ENCODE measurements around the gene PIGO.

PIGO gene

GRCh38 chr9:35110327-35110761 lies 14.0 kb upstream of the PIGO start:
- TF ChIP-seq EZH2 (optimal IDR thresholded peaks at IDR 0.05; ENCODE audit: low read depth, low read length) (no peak), CTCF (IDR thresholded peaks at IDR 0.05; ENCODE audit: low read length) (no peak), EZH2phosphoT487 (IDR thresholded peaks at IDR 0.05; ENCODE audit: low read length) (no peak)
- Histone ChIP-seq H3K4me2 (ENCODE audit: low read depth, low read length) (no peak overlapping the region), H3K27ac (ENCODE audit: low read length) (no peak overlapping the region), H3K9me2 (replicated peaks; ENCODE audit: insufficient read depth, low read length) (no peaks in the 10 kb centered on the region), H3K4me3 (ENCODE audit: low read length) (no peak overlapping the region), H2AFZ (ENCODE audit: low read length) (no peak overlapping the region), H4K20me1 (ENCODE audit: insufficient read depth, low read length) (no peaks in the 10 kb centered on the region), H3K9ac (ENCODE audit: low read length) (no peak overlapping the region), H3K27me3 (replicated peaks; ENCODE audit: insufficient read depth, low read length) (no peaks in the 10 kb centered on the region), H3K36me3 (replicated peaks; ENCODE audit: insufficient read depth, low read length) (no peaks in the 10 kb centered on the region), H3K9me3 (replicated peaks; ENCODE audit: insufficient read depth, low read length) (no peaks in the 10 kb centered on the region), H3F3A (ENCODE audit: insufficient read depth, low read length) (peaks cover 12% of the 10 kb centered on the region; the same call in 1 of the 2 replicates), H3K4me1 (ENCODE audit: low read length) (peaks cover 28% of the 10 kb centered on the region), H3K79me2 (ENCODE audit: low read length) (peaks cover 16% of the 10 kb centered on the region)
- no peak for DNase-seq

- DNase-seq = no peak
- Histone ChIP-seq H3K27me3 (replicated peaks; ENCODE audit: insufficient read depth, low read length) (no peaks in the 10 kb centered on the region), H3K9ac (ENCODE audit: low read length) (no peak overlapping the region), H3F3A (ENCODE audit: insufficient read depth, low read length) (peaks cover 5% of the 10 kb centered on the region; the same call in 1 of the 2 replicates), H3K36me3 (replicated peaks; ENCODE audit: insufficient read depth, low read length) (no peaks in the 10 kb centered on the region), H3K4me1 (ENCODE audit: low read length) (peaks cover 18% of the 10 kb centered on the region), H3K4me3 (ENCODE audit: low read length) (no peak overlapping the region), H3K4me2 (ENCODE audit: low read depth, low read length) (no peak overlapping the region), H3K9me2 (replicated peaks; ENCODE audit: insufficient read depth, low read length) (no peaks in the 10 kb centered on the region), H3K27ac (ENCODE audit: low read length) (no peak overlapping the region), H3K79me2 (ENCODE audit: low read length) (peaks cover 16% of the 10 kb centered on the region), H2AFZ (ENCODE audit: low read length) (no peak overlapping the region), H3K9me3 (replicated peaks; ENCODE audit: insufficient read depth, low read length) (no peaks in the 10 kb centered on the region), H4K20me1 (ENCODE audit: insufficient read depth, low read length) (no peaks in the 10 kb centered on the region)
- TF ChIP-seq EZH2 (optimal IDR thresholded peaks at IDR 0.05; ENCODE audit: low read depth, low read length) (no peak), EZH2phosphoT487 (IDR thresholded peaks at IDR 0.05; ENCODE audit: low read length) (no peak), CTCF (IDR thresholded peaks at IDR 0.05; ENCODE audit: low read length) (no peak)
These were observed 12.7 kb upstream of the PIGO start for GRCh38 chr9:35108946-35109575.

- no peaks in the 10 kb centered on the region for H3K27me3 ChIP-seq (replicated peaks; ENCODE audit: insufficient read depth, low read length)
- H3K9me3 ChIP-seq (replicated peaks; ENCODE audit: insufficient read depth, low read length) = no peaks in the 10 kb centered on the region
- peaks cover 16% of the 10 kb centered on the region for H3K79me2 ChIP-seq (ENCODE audit: low read length)
- no peaks in the 10 kb centered on the region for H3K36me3 ChIP-seq (replicated peaks; ENCODE audit: insufficient read depth, low read length)
- no peak overlapping the region for H3K27ac ChIP-seq (ENCODE audit: low read length)
- H3F3A ChIP-seq (ENCODE audit: insufficient read depth, low read length) = peaks cover 3% of the 10 kb centered on the region; the same call in 1 of the 2 replicates
- no peak overlapping the region for H2AFZ ChIP-seq (ENCODE audit: low read length)
- H3K4me2 ChIP-seq (ENCODE audit: low read depth, low read length) = no peak overlapping the region
- peaks cover 16% of the 10 kb centered on the region for H3K4me1 ChIP-seq (ENCODE audit: low read length)
- no peak for DNase-seq
- no peaks in the 10 kb centered on the region for H4K20me1 ChIP-seq (ENCODE audit: insufficient read depth, low read length)
- no peak overlapping the region for H3K9ac ChIP-seq (ENCODE audit: low read length)
- TF ChIP-seq EZH2phosphoT487 (IDR thresholded peaks at IDR 0.05; ENCODE audit: low read length) (no peak), CTCF (IDR thresholded peaks at IDR 0.05; ENCODE audit: low read length) (no peak), EZH2 (optimal IDR thresholded peaks at IDR 0.05; ENCODE audit: low read depth, low read length) (no peak)
- H3K4me3 ChIP-seq (ENCODE audit: low read length) = no peak overlapping the region
- no peaks in the 10 kb centered on the region for H3K9me2 ChIP-seq (replicated peaks; ENCODE audit: insufficient read depth, low read length)
These were observed 12.1 kb upstream of the PIGO start for GRCh38 chr9:35108461-35108860.

Measured in MM.1S (cell line).